PC-9 (cell line): ENCODE data around the gene EDAR. TPM values are rescaled to one million over a fixed set of nuclear protein-coding genes. Genes with fewer than 3 reads are reported as not detected.

Source experiments
- BruUV-seq: library from RNA; stranded (reverse); fragments of 400-500 nt; replicated peaks from 2 replicates; lab custom pipeline; 2021; lab: Mats Ljungman, UMichigan
- CTCF ChIA-PET: fragments of 300-600 bp; sonication (Branson Sonifier 250); formaldehyde crosslinking; loops from one replicate; lab custom pipeline; 2022; ENCODE audit warnings: antibody characterized with exemption; lab: Charles Lee
- POLR2A ChIA-PET: fragments of 300-600 bp; sonication (Branson Sonifier 250); formaldehyde crosslinking; loops from one replicate; lab custom pipeline; 2022; ENCODE audit warnings: antibody characterized with exemption; ENCODE audit not compliant: unreplicated experiment; lab: Charles Lee
- DNase-seq, 2 experiments: peaks; one replicate each; pipeline versions ENCODE4 v3.0.0 to v3.0.0-alpha.2; 2015 to 2022; ENCODE audit warnings: mixed read lengths in 1 of 2
- H2AFZ ChIP-seq: fragments of 200-600 bp; sonication (generic); 2 replicates; pipeline ENCODE4 v1.8.1; 2017; ENCODE audit warnings: antibody characterized with exemption
- H3F3A ChIP-seq: fragments of 200-600 bp; sonication (generic); 2 replicates; pipeline ENCODE4 v1.8.1; 2017; ENCODE audit warnings: antibody characterized with exemption, mild to moderate bottlenecking, low read depth; ENCODE audit not compliant: insufficient read depth
- H3K27ac ChIP-seq: fragments of 200-600 bp; sonication (generic); 2 replicates; pipeline ENCODE4 v1.6.1; 2016; ENCODE audit warnings: mixed run types
- H3K27me3 ChIP-seq: fragments of 200-600 bp; sonication (generic); 2 replicates; pipeline ENCODE4 v1.6.1; 2016; ENCODE audit warnings: low read depth, mixed run types; ENCODE audit not compliant: insufficient read depth
- H3K36me3 ChIP-seq: fragments of 200-600 bp; sonication (generic); 2 replicates; pipeline ENCODE4 v1.6.1; 2016; ENCODE audit warnings: low read depth, mixed run types
- H3K4me1 ChIP-seq: fragments of 200-600 bp; sonication (generic); replicated peaks from 2 replicates; pipeline ENCODE4 v1.6.1; 2016; ENCODE audit warnings: mixed run types; ENCODE audit not compliant: insufficient read depth
- H3K4me2 ChIP-seq: fragments of 200-600 bp; sonication (generic); 2 replicates; pipeline ENCODE4 v1.6.1; 2017; ENCODE audit warnings: mixed run types
- H3K4me3 ChIP-seq: fragments of 200-600 bp; sonication (generic); 2 replicates; pipeline ENCODE4 v1.6.1; 2016; ENCODE audit warnings: mixed run types
- H3K79me2 ChIP-seq: fragments of 200-600 bp; sonication (generic); 2 replicates; pipeline ENCODE4 v1.6.1; 2017; ENCODE audit warnings: low read depth, mixed run types
- H3K9me2 ChIP-seq: fragments of 200-600 bp; sonication (generic); 2 replicates; pipeline ENCODE4 v1.8.1; 2017; ENCODE audit warnings: mild to moderate bottlenecking; ENCODE audit not compliant: insufficient read depth
- H3K9me3 ChIP-seq: fragments of 200-600 bp; sonication (generic); 2 replicates; pipeline ENCODE4 v1.8.1; 2016; ENCODE audit warnings: low read depth; ENCODE audit not compliant: insufficient read depth
- H4K20me1 ChIP-seq: fragments of 200-600 bp; sonication (generic); 2 replicates; pipeline ENCODE4 v1.8.1; 2017; ENCODE audit not compliant: insufficient read depth
- EZH2 ChIP-seq: fragments of 200-600 bp; sonication (generic); IDR thresholded peaks from 2 replicates; pipeline ENCODE4 v1.8.0; 2017; ENCODE audit warnings: antibody characterized with exemption, low read depth
- intact Hi-C: fragments of 100-400 bp; cut with micrococcal nuclease; formaldehyde crosslinking; loops from one replicate; pipeline ENCODE4 v1.10.0; 2022; ENCODE audit not compliant: unreplicated experiment
- total RNA-seq: library from RNA; stranded (reverse); gene quantifications from 2 replicates; pipeline ENCODE4 v1.2.3, GENCODE V29; 2021
- TF ChIP-seq, protein P1 (sequence below): fragments of 200-600 bp; sonication (generic); conservative IDR thresholded peaks from 2 replicates; pipeline ENCODE4 v1.6.1; 2017; ENCODE audit warnings: mixed run types, antibody characterized with exemption, mild to moderate bottlenecking, moderate library complexity

Gene EDAR
- total RNA-seq, 1 experiment from 2014 or later, result not detected

- no peaks in the 10 kb centered on the region for H3F3A ChIP-seq
- BruUV-seq, result no TSS peak
- H3K4me1 ChIP-seq, result no peaks in the 10 kb centered on the region
- no peaks in the 10 kb centered on the region for H3K9me2 ChIP-seq
- H2AFZ ChIP-seq, result no peak overlapping the region
- H3K4me3 ChIP-seq, result no peak overlapping the region
- H3K79me2 ChIP-seq, result no peaks in the 10 kb centered on the region
- H3K9me3 ChIP-seq, result no peaks in the 10 kb centered on the region
- intact Hi-C loops, result no loop called here
- no peak overlapping the region for H3K27ac ChIP-seq
- POLR2A ChIA-PET, result no interaction called here
- CTCF ChIA-PET, result interaction anchor here (0.7 kb wide), 1 partner anchor 142 kb away, joined by 3 read pairs; no protein-coding TSS in a partner anchor
- H4K20me1 ChIP-seq, result no peaks in the 10 kb centered on the region
- TF ChIP-seq EZH2, result no peak
- TF ChIP-seq, protein P1, sequence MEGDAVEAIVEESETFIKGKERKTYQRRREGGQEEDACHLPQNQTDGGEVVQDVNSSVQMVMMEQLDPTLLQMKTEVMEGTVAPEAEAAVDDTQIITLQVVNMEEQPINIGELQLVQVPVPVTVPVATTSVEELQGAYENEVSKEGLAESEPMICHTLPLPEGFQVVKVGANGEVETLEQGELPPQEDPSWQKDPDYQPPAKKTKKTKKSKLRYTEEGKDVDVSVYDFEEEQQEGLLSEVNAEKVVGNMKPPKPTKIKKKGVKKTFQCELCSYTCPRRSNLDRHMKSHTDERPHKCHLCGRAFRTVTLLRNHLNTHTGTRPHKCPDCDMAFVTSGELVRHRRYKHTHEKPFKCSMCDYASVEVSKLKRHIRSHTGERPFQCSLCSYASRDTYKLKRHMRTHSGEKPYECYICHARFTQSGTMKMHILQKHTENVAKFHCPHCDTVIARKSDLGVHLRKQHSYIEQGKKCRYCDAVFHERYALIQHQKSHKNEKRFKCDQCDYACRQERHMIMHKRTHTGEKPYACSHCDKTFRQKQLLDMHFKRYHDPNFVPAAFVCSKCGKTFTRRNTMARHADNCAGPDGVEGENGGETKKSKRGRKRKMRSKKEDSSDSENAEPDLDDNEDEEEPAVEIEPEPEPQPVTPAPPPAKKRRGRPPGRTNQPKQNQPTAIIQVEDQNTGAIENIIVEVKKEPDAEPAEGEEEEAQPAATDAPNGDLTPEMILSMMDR, result no peak
- no peak overlapping the region for H3K4me2 ChIP-seq
- no peaks in the 10 kb centered on the region for H3K36me3 ChIP-seq
- no peak for DNase-seq
- H3K27me3 ChIP-seq, result no peaks in the 10 kb centered on the region
These were observed 9.9 kb upstream of the EDAR start for GRCh38 chr2:108998911-108999310.

DNA sequence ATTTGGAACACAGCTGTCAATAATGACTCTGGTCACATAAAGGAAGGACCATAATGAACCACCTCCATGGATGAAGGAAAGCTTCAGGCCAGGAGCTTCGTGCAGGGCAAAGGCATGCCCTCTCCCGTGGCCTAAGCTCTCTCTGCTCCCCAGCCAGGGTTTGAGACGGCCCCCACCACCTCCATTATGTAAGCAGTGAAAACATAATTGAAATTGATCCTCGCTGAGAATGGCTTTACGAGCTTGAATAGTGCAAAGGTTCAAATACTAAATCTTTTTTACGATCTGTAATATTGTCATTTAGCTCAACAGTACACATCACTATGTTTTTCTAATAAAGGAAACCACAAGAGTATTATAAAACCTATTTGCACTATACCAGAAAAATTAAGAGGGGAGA lies 5.2 kb upstream of the EDAR start:
- no peaks in the 10 kb centered on the region for H3F3A ChIP-seq
- no peaks in the 10 kb centered on the region for H3K9me3 ChIP-seq
- CTCF ChIA-PET, result no interaction called here
- H3K9me2 ChIP-seq, result no peaks in the 10 kb centered on the region
- no peaks in the 10 kb centered on the region for H3K36me3 ChIP-seq
- H3K27ac ChIP-seq, result no peak overlapping the region
- DNase-seq, result no peak
- H3K4me2 ChIP-seq, result no peak overlapping the region
- POLR2A ChIA-PET, result interaction anchor here (0.6 kb wide), 1 partner anchor 23 kb away, joined by 3 read pairs; no protein-coding TSS in a partner anchor
- TF ChIP-seq, protein P1, result no peak
- no peak for TF ChIP-seq EZH2
- no peak overlapping the region for H2AFZ ChIP-seq
- no peaks in the 10 kb centered on the region for H3K27me3 ChIP-seq
- no peaks in the 10 kb centered on the region for H3K4me1 ChIP-seq
- no peaks in the 10 kb centered on the region for H3K79me2 ChIP-seq
- BruUV-seq, result no TSS peak
- intact Hi-C loops, result no loop called here
- H4K20me1 ChIP-seq, result no peaks in the 10 kb centered on the region
- no peak overlapping the region for H3K4me3 ChIP-seq

DNA sequence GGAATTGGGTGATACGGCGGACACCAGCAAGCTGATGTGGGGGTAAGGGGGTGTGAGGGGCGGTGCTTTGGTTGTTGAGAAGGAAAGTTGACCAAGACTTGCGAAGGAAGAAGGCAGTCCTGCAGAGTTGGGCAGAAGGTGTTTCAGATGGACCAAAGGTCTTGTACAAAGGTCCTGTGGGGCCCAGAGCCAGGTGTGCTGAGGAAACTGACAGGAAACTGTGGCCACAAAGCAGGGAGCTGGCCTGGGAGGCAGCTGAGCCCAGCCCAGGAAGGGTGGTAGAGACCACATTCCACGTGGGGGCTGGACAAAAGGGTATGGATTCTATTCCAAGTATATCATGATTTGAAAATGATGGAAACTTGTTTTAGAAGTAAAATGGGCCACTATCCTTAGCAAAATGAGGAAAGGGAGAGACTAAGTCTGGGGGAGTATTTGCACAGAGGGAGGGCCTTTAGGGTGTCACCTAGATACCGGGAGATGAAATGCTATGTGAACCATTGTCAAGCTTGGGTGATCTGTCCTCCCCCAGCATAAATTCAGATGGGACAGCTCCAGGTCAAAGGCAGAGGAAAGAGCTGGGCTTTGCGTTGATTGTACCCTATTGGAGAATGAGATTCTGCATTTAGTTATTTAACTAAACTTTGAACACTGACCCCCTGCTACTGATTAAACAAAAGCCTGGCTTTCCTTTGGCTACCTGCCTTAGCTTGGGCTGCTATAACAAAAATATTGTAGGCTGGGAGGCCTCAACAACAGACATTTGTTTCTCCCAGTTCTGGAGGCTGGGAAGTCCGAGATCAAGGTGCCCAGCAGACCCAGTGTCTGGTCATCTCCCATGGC lies 4.3 kb upstream of the EDAR start:
- ChIA-PET CTCF (no interaction called here), POLR2A (no interaction called here)
- BruUV-seq, result no TSS peak

More for the DNA sequence above, 4.3 kb upstream of the EDAR start:
- Histone ChIP-seq H3K4me3 (no peak overlapping the region), H3K27ac (no peak overlapping the region), H3K4me1 (peaks cover 4% of the 10 kb centered on the region; the same call in 1 of the 2 replicates), H3K36me3 (no peaks in the 10 kb centered on the region), H3K9me2 (no peaks in the 10 kb centered on the region), H3K27me3 (no peaks in the 10 kb centered on the region), H4K20me1 (no peaks in the 10 kb centered on the region), H2AFZ (no peak overlapping the region), H3K9me3 (no peaks in the 10 kb centered on the region), H3K79me2 (no peaks in the 10 kb centered on the region), H3F3A (no peaks in the 10 kb centered on the region), H3K4me2 (no peak overlapping the region)
- TF ChIP-seq, protein P1, result no peak
- no peak for TF ChIP-seq EZH2
- intact Hi-C loops, result no loop called here
- DNase-seq, result no peak
